GM19328 (cell line): ENCODE data around the gene MTPN.

ENCODE experiments used
- ATAC-seq: cut with Tn5 transposase; IDR thresholded peaks from one replicate; pipeline ENCODE4 v1.9.1; 2021; ENCODE audit warnings: mild to moderate bottlenecking, moderate library complexity; ENCODE audit not compliant: unreplicated experiment

The MTPN gene

DNA sequence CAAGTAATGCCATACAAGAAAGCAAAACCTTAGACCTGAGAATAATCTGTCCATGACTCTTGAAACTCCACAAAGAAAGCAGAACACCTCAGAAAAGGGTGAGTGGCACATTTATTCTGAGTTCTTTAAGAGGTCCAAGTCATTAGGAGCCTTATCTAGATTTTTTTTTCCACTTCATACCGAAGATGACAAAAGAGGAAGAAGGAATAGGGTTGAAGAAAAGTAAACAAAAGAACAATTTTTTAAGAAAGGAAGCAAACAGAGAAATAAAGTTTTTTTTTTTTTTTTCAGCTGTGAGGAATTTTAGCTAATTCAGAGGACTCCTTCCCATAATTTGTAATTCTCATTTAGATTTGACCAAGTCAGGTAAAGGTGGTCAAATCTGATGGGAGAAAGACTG, 13.1 kb upstream of the MTPN start:
- ATAC-seq = no peak

DNA sequence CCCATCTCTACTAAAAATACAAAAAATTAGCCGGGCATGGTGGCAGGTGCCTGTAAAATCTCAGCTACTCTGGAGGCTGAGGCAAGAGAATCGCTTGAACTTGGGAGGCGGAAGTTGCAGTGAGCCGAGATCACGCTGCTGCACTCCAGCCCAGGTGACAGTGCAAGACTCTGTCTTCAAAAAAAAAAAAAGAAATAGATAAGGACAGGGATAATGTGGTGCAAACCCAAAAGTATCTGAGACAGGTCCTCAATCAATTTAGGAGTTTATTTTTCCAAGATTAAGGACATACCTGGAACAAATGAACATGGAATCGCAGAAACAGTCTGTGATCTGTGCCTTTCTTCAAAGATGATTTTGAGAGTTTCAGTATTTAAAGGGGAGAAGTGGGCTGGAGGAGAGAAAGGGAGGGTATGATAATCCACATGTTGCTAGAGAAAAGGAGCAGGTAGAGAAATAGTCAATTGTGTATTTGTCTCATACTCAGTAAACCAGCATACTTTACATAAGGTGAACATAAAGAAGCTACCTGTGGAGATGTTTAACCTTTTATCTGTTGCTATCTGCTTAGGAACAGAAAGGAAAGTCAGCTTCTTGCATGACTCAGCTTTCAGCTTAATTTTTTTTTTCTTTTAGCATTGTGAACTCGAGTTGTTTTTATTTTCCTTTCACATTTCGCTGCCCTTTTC, 4.9 kb upstream of the MTPN start:
- no peak for ATAC-seq

DNA sequence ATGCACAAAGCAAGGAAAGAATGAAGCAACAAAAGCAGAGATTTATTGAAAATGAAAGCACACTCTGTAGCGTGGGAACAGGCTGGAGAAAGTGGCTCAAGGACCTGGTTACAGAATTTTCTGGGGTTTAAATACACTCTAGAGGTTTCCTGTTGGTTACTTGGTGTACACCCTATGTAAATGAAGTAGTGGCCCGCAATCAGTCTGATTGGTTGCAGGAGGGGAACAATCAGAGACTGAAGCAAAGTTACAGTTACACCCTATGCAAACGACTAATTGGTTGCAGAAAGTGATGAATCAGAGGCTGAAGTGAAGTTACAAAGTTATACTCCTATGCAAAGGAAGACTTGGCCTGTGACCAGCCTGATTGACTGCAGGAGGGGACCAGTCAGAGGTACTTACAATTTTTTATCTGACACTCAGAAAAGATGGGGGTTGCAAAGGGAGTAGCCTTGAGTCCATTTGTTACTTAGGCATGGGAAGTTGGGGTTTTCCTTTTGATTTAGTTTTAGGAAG, 3.6 kb upstream of the MTPN start:
- peak; percentile 72 for ATAC-seq

DNA sequence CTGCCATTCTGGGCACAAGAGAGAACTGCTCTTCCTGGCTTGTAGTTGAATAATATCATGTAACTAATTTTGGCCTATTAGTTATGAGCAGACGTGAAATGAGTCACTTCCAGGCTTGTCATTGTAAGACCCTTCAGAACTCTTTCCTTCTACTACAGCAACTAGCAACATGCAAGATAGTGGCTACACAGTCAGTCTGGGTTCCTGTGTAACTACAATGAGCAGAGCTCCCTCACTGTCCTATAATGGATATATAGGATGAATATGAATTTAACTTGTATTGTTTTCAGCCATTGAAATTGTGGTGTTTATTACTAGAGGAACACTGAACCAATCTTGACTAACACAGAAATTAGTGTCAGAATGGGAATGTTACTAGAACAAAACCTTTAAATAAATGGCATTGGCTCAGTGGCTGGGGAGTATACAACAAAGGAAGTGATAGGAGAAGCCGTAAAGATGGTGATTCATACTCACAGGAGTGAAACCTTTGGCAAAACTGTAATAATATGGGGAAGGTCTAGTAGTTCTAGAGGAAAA, 2.9 kb upstream of the MTPN start:
- ATAC-seq = no peak

DNA sequence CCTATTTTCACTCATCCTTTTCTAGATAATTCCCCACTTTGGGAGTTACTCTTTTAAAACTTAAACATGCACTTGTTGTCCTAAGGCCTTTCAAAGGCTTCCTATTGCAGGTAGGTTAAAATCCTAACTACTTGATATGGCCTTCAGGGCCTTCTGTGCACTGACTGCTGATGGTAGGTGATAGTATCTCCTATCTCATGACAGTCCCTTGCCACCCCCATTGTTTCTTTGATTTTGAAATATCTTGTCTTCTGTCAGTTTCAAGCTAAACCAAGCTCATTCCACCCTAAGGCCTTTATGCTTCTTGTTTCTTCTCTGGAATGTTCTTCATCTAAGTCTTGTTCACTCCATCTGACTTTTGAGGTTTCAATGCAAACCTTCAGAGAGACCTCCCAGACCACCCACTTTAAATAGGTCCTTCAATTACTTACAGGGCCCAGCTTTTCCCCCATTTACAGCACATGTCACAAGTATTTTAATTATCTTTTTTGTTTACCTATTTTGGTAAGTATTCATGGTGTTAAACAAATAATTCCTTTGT, 2.4 kb upstream of the MTPN start:
- ATAC-seq = no peak

DNA sequence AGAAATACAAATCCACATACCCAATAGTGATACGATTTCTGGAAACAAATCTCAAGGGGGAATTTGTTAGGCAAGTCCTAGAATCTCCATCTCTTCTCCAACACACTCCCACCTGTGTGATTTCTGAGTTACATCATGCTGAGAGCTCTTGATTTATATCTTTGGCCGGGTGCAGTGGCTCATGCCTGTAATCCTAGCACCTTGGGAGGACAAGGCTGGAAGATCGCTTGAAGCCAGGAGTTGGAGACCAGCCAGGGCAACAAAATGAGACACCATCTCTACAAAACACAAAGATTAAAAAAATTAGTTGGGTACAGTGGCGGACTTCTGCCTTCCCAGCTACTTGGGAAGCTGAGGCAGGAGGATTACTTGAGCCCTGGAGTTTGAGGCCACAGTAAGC, 1.5 kb upstream of the MTPN start:
- ATAC-seq = no peak

DNA sequence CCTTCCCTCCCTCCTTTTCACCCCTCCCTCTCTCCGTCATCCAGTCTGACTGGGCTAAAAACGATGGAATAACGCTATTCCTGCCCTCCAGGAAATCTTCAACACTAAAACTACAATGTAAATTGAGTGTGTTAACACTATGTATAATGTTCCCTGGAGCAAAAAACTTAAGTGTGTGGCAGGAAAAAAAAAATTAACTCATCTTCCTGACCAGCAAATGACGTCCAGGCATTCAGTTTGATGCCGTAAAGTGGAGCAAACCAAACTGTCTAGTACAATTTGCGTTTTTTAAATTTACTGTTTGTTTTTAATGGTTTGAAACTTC, 545 bp upstream of the MTPN start:
- ATAC-seq = no peak

DNA sequence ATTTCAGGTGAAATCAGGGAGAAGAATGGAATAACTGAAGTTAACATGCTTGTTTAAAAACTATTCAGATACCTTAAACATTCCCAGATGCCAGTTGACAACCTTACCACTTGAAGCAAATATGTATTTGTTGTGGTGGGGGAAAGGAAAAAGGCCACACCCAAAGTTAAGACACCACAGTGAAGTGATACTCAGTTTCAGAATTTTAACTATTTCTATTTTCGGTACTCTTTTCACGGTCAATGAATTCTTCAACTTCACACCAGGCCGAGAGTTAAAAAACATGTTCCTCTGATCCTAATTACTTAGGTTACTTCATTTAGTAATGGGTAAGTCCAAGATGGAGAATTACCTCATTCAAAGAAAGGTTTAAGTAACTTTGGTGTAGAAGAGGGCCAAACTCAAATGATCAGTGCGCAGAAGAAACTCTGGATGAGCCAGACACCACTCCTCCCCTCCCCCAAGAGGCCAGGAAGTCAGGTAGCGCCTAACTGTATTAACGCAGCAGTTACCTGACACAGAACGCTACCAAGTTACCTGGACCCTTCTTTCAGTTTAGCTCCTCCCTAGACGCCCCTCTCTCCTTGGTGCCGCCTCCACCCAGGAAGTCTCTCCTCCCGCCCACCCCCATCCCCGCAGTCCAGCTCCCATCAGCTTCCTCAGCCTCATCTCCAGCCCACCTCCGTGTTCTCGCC, 700 bp downstream of the MTPN start:
- ATAC-seq = peak; percentile 2

DNA sequence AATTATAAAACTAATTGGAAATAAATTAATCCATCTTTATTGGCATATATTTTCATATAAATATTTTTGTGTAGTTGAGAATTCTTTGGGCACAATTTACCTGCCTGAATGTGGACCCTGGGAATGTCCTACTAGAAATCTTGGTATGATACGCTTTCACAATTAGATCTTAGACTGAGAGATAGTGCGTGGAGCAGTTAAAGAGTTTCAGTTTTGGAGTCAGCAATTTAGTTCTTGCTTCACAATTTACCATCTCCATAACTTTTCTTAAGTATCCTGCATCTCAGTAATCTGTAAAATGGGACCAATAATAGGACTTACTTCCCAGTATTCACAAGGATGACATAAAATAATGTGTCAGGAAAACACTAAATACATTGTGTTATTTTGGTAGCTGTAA, 2.0 kb downstream of the MTPN start:
- no peak for ATAC-seq

DNA sequence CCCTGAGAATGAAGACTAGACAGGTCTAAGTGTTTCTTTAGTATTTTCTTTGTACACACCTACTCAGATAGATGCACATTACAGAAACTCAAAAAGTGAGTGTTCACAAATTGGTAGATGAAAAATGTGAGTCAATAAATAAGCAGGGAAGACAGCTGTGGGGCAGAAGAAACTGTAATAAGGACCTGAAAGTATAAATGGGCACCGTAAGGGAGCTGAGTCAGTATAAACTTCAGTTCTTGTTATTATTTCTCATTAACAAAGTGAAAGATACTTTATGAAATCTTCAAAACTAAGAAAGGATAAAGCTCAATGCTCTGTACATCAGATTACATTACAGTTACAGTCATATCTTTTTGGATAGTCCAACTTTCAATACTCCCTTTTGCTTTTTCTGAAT, 2.5 kb downstream of the MTPN start:
- no peak for ATAC-seq

DNA sequence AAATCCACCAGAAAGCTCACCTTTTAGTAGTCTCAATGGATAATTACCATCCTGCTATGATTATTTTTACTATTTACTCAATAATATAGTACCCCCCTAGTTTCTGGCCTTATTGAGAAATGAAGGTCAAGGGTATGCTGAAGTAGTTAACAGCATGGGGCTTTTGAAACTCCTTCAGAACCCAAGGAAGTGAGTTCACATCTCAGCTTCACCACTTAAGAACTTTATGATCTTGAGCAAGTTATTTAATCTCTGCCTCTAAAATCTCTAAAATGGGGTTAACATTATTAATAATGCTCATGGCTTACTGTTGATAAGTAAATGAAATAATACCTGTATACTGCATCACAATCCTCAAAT, 5.8 kb downstream of the MTPN start:
- peak; percentile 8 for ATAC-seq

DNA sequence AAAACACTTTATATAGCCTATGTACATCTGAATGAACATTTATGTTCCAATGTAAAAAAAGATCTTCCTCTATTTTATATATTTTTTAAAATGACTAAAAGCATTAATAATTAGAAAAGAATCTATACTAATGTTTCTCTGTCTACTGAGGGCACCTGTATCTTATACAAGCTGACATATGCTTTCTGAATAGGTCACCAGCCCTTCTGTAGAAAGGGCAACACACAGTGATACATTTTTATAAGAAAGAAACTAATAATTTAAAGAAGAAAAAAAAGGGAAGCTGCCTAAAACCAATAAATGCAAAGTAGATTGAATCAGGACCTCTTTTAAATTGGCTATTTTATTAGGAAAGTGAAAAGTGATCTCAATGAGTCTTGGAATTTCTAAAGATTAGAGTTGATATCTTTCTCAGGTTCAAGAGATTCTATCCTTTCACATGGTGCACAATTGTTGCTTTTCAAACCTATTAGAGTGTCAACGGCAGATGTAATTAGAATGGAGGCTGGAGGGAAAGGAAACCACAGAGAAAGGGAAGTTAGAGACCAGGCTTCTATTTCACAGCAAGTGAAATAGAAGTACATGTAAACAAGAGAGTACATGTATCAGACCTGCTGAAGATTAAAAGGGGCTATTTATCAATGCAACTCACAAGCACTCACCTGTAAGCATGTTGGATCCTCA, 6.3 kb downstream of the MTPN start:
- peak; percentile 75 for ATAC-seq

DNA sequence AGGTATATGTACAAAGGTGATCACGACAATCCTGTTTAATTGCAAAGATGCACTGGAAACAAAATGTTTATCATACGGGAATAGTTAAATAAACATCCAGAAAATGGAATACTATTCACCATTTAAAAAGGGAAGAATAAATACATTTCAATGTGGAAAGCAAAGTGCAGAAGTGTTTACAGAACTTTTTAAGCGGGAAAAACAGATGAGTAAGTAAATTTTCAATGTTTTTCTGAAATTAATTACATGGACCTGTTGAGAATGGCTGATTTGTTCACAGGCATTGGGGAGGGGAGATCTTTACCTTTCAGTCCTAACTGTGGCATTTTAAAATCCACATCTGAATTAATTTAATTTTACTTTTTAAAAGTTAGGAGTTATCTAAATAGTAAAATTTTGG, 7.1 kb downstream of the MTPN start:
- no peak for ATAC-seq

DNA sequence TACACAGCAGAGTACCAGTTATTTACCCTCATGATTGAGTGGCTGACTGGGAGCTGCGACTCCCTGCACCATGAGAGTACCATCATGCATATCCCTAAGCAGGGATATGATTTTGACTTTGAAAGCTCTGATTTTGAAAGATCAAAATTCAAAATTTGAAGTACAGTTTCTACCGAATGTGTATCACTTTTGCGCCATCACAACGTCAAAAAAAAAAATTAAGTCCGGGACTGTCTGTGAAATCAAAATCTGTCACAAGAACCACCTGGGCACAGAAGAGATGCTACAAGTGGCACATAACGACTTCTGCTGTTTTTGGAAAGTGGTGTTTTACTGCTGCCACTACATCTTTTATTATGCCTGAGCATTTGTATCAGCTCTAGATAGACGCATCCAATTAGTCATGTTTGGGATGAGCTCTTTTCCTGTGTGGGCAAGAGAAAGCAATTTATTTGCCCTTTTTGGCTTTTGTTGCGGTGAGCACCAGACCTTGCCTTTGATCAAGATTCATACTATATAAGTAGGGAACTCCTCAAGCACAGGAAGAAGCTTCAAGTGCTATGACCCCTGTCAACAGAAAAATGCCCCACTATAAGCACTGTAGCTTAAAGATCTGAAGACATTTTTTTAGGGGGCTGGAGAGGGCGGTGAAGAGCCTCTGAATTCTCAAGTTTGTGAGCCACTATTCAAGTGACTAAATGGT, 10.7 kb downstream of the MTPN start:
- ATAC-seq = no peak

DNA sequence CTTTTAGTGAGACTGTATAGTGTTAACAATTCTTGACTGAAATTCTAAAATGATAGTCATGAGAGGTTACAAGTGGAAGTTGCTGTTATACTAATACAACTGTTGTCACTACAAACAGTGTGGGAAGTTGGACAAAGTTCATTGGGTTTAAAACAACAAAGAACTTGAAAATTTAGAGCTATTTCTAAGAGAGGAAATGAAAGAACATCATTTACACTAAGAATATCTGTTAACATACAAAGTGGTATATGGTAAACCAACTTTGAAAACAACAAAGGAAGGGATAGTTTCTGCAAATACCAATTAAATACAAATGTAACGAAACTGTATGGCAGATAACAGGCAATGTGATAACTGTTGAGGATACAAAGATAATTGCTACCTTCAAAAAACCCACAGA, 11.6 kb downstream of the MTPN start:
- ATAC-seq = peak; percentile 52

DNA sequence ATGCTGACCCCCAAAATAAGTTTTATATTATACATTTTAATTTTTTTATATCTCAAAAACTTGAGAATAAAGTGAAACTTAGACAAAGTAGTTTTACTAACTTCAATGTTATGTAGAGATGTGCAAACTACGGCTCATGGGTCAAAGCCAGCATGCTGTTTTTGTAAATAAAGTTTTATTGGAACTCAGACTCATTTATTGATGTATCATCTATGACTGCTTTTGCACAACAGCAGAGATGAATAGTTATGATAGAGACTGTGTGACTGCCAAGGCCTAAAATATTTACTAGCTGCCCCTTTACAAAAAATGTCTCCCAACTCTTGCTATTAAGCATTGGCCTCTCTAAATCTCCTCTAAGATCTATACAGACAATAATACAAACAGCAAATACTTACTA, 12.4 kb downstream of the MTPN start:
- no peak for ATAC-seq

DNA sequence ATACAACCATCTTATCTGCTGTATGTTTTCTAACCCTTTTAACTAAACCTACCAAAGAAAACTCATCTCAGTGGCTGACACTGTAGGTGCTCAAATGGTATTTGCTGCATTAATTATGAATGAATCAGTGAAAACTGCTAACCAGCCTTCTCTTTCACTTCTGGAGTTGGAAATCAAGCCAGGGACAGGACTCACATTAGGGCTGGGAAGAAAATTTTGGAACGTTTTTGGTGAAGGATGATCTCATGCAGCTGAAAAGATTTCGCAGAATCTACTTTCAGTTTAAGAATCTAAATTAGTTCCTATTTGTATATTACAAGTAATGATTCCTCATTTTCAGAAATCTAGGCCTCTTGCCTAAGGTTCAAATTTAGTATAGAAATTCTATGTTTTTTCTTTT, 12.9 kb downstream of the MTPN start:
- ATAC-seq = no peak

DNA sequence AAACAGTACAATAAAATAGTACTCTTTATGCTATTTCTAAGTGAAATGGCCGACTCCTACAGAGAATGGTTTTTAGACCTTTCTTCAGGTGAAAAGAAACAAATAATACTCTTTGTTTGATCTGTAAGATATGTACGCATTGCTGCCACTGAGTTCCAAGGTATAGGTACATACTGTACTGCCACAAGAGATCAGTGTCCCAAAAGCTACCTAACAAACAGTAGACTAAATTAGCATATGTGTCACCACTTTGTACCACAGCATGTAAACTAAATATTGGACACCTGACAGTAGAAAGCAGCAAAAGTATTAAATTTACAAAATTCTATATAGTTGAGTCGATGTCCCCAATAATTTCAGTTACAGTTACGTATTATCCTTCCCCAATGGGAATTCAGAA, 14.4 kb downstream of the MTPN start:
- ATAC-seq = no peak

DNA sequence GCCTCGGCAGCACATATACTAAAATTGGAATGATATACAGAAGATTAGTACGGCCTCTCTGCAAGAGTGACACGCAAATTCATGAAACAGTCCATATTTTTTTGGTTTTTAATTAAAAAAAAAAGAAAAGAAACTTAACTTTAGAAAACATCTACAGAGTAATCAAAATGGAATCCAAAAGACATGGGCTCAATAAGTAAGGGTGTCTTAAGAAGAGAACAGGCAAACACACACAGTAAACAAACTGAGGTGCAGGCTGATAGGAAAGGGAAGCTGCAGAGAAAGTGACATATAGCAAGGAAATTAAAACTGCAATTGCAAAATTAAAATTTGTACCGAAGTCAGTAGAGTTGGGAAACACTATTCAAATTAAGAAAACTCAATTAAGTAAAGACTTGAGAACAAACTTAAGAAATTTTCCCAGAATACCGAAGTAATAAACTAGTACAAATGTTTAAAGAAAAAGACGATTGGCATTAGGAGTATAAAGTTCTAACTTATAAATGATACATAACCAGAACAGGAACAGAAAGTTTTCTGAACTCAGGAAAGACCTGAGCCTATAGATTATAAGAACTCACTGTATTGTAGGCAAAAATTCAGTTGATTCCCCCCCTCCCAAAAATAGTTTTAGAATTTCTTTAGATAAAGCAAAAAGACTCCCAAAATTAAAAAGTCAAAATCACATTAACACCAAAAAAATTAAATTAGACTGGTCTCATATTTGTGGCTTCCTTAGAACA, 16.3 kb downstream of the MTPN start:
- ATAC-seq = no peak

DNA sequence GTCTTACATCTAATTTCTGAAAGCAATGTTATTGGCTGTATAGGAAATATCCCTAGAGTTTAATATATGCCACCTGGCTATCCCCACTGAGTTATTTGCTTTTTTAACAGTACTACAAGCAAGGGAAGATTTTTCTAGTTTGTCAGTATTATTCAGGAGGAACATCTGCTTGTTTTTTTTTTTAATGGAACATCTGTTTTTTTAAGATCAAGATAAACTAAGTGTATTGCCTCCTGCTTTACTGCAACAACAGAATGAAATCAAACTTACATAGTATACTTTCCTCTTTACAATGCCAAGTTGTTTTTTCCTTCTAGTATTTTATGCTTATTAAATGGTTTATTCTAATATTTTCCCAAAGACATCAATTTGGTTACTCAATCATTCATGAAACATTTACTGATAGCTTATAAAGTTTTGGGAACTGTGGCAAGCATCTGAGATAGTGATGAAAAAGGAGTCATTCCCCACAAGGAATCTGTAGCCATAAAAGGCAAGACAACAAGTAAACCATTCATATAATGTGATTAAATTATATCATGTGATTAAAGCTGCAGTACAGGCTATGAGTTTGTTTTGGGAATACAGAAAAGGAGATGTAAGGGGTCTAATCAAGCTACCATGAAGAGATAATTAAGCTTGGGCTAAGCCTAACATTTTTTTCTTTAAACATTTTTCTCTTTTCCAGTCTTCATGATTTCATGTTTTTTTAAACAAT, 17.4 kb downstream of the MTPN start:
- no peak for ATAC-seq
